ENCODE results near the gene TNNI3K.

DNA sequence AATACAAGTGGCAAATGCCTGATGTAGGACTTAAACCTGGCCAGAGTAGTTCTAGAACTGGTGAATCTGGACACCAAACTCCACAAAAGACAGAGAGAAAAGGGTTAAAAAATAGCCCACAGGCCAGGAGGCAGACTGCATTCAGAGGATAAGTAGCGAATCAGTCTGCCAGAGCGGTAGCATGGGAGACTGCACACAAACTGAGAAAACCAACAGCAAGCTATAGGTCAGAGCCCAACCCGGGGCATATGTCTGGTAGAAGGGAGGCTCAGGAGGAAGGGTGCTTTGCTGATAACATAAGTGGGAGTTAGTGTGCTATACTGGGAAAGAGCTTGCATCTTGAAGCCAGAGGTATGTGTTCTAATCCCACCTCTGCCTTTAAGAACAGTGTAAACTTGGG, 273.3 kb downstream of the TNNI3K start:
- TF ChIP-seq, protein P1, sequence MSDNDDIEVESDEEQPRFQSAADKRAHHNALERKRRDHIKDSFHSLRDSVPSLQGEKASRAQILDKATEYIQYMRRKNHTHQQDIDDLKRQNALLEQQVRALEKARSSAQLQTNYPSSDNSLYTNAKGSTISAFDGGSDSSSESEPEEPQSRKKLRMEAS (IDR thresholded peaks at IDR 0.05; ENCODE audit: low read depth), result no peak
- TF ChIP-seq MXI1 (IDR thresholded peaks at IDR 0.05; ENCODE audit: low read depth, low read length) (no peak), POLR2AphosphoS5 (IDR thresholded peaks at IDR 0.05; ENCODE audit: low read depth, low read length) (no peak)
- TF ChIP-seq, protein P2, sequence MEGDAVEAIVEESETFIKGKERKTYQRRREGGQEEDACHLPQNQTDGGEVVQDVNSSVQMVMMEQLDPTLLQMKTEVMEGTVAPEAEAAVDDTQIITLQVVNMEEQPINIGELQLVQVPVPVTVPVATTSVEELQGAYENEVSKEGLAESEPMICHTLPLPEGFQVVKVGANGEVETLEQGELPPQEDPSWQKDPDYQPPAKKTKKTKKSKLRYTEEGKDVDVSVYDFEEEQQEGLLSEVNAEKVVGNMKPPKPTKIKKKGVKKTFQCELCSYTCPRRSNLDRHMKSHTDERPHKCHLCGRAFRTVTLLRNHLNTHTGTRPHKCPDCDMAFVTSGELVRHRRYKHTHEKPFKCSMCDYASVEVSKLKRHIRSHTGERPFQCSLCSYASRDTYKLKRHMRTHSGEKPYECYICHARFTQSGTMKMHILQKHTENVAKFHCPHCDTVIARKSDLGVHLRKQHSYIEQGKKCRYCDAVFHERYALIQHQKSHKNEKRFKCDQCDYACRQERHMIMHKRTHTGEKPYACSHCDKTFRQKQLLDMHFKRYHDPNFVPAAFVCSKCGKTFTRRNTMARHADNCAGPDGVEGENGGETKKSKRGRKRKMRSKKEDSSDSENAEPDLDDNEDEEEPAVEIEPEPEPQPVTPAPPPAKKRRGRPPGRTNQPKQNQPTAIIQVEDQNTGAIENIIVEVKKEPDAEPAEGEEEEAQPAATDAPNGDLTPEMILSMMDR (IDR thresholded peaks at IDR 0.05), result no peak

Data from SK-N-SH (cell line).